Measurements from ENCODE around the gene ADGRV1.
"Not testable (repeated sequence)": the region's sequence is repeated elsewhere in the genome, so short reads cannot be mapped to it uniquely, and the experiment has no call there.

Gene ADGRV1

DNA sequence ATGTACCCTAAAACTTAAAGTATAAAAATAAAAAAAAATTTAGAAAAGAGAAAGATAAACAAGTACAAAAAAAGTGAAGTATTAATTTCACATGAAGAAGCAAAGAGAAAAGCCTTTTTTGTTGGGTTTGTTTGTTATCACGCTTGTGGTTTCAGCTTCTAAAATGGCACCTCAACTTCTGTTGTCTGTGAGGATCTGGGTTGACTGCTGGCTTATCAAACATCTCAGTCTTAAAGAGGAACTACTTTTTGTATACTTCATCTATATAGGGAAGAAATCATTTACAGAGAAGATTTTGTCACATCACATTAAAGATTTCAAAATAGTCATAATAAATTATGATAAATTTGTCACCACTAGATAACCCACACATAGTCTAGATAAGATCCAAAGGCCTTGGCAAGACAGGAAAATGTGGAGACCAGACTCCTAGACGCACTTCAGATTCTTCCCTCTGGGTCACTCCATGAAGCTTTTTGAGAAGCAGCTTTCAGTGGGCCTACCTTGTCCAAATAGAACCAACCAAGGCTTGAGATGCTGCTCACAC, 8.8 kb upstream of the ADGRV1 start:
- no peak for DNase-seq

DNA sequence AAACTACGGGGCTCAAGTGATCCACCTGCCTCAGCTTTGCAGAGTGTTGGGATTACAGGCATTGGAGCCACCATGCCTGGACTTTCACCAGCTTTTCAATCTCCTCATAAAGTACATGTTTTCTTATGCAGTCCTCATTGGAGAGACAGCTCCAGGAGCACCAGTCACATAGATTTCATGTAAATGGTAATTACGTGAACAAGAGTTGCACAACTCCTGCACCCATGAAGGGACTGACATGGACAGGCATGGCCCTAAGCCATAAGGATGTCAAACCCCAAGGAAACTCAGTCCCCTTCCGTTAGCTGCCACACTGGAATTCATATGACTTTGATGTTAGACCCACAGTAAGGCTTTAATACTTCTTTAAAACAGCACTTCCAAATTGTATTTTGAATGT, 7.6 kb upstream of the ADGRV1 start:
- DNase-seq, result no peak

DNA sequence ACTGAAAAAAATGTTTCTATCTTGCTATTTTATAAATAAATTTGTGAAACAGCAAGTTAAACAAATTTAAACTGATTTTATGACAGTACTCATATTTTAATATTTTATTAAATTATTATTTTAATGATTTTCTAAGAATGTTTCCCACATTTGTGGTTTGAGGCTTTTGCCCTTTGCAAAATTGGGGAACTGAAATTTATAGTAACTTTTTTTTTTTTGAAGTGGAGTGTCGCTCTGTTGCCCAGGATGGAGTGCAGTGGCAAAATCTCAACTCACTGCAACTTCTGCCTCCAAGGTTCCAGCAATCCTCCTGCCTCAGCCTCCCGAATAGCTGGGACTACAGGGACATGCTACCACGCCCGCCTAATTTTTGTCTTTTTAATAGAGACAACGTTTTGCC, 7.2 kb upstream of the ADGRV1 start:
- DNase-seq, result no peak

DNA sequence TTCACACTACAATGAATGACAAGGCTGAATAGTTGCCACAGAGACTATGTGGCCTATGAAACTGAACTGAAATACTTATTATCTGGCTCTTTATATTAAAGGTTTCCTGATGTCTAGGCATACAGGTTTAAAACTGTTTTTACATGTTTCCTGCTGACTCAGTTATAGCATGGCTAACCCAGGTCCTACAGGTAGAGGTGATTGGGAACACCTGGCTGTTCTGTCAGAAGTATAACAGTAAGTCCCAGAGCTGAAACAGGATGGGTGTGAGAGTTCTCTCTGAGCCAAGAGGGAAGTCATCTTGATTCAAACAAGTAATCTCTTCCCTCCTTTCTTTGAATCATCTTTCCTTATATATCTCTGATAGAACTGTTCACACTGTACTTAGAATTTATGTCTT, 4.9 kb upstream of the ADGRV1 start:
- no peak for DNase-seq

DNA sequence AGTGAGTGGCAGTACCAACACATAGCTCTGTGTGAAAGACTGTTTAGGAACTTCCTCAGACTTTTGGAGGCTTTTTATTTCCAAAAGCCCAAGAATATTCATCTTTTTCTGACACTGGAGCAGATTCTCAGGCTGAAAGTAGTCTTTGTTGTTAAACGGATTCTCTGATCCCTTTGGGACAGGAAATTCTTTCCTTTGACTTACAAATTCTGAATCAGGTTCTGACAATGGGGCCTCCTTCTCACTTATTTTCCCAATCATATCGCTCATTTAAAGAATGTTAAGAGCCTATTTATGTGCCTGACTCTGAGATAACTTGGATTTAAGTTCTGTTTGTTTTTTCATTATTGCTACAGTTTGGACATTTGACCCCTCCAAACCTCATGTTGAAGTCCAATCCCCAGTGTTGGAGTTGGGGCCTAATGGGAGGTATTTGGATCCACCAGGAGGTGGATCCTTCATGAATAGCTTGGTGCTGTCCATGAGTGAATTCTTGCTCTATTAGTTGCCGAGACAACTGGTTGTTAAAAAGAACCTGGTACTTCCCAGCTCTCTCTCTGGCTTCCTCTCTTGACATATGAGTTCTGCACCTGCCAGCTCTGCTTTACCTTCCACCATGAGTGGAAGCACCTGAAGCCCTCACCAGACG, 4.1 kb upstream of the ADGRV1 start:
- DNase-seq, result no peak

DNA sequence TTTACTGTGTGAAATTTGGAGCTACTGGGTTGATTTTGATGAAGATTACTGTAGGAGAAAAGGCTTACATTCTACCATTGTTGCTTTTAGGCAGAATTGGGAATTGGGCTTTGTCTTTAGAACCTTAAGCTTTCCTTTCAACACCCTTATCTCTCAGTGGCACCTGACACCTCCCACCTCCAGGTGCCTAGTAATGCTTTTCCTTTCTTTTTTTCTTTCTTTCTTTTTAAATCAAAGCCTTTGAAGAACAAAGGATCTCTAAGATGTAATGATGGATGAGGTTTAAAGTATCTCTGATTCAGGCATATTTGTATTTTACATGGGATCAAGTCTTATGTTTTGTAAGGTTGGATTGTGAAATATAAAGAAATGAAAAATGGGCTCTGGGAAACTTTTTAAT, 2.9 kb upstream of the ADGRV1 start:
- DNase-seq, result no peak

DNA sequence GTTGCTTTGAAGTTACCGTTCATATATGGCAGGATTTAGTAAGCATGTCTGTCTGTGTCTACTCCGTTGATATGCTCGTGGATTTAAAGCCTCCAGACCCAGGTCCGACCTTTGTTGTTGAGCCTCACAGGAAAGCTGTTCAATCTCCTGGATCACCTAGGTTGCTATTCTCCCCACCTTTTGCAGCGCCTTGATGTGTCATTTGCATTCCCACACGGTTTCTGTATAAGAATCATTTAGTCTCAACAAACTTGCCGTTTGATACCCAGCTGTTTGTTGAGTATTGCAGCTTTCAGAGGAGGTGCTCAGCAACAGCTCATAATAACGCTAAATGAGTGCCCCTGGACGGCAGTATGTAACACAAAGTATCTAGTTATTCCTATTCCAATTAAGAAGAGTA, 1.2 kb upstream of the ADGRV1 start:
- DNase-seq, result no peak

DNA sequence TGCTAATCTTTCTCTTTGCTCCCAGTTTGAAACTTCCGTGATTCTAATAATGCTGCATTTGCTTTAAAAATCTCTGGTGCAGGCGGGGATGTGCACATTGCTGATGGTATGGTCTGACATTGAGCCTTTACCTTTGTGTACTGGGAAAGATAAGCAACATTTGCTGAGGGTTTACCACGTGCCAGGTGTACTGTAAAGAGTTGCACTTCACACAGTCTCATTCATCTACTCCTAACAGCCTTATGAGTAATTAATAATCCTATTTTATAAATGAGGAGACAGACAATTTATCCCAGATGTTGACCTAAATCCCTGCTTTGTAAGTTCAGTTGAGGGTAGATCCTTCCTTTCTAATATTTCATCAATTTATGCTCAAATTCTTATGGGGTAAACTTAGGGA, 726 bp upstream of the ADGRV1 start:
- no peak for DNase-seq

DNA sequence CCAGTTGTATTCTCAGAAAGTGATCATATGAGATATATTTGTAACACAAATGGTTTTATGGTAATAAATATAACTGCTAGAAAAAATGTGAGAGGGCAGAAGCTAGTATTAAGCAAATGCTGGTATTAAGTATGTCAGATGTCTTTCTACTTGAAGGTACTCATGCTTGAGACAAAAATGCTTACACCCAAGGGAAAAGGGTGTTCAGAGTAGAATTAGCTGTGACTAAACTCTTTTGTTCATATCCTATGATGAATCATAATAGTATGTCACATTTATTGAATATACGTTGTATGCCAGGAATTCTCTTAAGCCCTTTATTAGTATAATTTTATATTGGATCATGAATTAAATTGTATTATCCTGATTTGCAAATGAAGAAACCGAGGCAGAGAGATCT, 2.2 kb downstream of the ADGRV1 start:
- DNase-seq, result no peak

DNA sequence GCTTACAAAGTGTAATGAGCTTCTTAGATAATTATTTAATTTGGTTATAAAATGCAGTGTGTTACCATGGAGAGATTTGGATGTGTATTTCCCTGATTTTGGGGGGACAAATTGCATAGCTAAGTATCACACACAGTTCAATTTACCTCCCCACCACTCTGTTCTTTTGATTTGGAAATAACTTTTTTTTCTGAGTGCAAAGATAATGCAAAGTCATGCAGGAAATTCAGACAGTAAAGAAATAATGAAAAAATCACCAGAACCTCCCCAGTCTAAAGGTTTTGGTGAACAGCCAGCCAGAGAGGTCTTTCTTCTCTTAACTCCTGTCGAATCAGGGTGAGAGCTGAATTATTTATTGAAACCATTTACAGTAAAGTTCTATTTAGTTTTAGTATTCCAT, 3.2 kb downstream of the ADGRV1 start:
- no peak for DNase-seq

DNA sequence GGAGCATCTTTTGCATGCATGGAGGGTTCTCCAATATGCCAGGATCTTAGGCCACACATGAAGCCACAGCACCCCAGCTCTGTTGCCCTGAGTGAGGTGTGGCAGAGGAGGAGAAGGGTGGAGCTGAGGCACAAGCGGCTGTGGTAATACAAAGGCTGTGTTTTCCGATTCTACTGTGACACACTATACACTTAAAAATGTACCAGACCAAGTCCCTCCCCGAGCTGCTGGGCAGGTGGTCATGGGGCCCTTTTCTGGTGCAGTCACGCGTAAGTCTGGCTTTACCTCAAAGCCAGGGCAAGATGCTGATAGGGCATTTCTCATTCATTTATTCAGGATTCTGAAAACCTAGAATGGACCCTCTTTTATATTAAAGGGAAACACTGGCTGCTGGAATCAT, 3.7 kb downstream of the ADGRV1 start:
- no peak for DNase-seq

DNA sequence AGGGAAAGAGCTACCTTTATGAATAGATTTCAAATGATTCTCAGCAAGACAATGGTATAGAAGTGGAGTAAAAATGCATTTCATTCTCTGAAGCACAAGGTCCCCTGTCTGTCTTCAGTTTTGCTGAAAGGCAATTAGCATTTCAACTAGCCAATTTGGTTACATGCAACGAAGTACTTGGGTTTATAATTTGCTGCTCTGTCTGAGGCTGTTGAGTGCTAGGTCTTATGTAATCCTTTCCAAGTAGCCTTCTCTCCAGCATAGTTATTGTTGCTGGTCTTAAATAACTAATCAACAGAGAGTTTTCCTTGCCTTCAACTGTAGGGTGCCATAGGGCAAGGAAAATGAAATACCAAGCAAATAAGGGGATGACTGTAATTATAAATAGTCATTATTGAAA, 4.5 kb downstream of the ADGRV1 start:
- no peak for DNase-seq

DNA sequence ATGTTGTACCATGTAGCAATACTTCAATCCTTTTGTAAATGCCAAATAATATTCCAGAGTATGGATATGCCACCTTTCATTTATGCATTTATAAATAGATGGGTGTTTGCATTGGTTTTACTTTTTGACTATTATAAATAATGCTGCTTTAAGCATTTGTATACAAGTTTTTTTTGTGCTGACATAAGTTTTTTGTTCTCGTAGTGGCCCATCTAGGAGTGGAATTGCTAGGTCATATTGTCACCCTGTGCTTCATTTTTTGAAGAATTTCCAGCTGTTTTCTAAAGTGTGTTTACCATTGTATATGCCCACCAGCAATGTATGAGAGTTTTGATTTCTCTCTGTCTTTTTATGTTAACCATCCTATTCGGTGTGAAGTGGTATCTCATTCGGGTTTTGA, 6.9 kb downstream of the ADGRV1 start:
- DNase-seq, result no peak

DNA sequence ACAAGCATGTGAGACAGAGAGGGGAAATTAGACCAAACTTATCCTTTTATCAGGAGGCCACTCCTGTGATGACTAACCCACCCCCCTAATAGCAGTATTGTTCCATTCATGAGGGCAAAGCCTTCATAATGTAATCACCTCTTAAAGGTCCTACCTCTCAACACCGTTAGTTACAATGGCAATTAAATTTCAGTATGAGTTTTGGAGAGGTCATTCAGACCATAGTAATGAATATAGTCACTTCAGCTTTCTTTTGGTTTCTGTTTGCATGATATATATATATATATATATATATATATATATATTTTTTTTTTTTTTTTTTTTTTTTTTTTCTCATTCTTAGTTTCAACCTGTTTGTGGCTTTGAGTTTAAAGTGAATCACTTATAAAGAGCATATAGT, 10.5 kb downstream of the ADGRV1 start:
- no peak for DNase-seq

DNA sequence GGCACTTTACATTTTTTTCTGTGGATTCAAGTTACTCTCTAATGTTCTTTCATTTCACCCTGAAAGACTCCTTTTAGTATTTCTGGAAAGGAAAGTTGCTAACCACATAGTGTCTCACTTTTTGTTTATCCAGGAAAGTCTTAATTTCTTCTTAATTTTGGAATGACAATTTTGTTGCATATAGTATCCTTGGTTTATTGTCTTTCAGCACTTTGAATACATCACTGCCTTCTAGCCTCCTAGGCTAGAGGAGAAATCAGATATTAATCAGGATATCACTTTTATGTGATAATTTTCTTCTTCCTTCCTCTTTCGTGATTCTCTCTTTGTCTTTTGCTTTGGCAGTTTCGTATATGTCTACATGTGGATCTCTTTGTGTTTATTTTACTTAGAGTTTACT, 11.4 kb downstream of the ADGRV1 start:
- DNase-seq, result no peak

DNA sequence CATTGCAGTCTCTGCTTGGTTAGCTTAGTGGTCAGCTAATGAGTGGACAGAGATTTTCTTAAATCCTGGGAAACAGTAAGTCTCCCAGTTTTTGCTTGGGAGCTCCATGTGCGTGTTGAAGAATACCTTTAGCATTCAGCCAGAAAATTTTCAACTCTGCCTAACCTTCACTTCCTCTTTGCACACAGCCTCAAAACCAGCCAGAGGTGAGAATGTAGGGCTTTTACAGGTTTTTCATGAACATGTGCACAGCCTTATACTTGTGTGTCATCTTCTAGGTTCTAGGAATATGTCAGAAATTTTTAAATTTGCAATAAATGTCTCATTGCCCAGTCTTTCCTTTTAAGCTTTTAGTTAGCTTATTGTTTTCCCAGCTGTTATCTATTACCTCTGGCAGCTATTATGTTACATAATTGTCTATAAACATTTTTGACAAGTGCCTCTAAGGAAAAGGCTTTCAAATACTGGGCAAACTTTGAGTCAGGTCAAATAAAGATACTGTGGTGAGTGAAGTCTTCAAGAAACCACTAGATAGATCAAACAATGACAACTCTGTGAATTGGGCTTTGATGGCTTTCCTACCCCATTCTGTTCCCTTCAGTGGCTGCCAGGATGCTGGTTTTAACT, 12.7 kb downstream of the ADGRV1 start:
- no peak for DNase-seq

DNA sequence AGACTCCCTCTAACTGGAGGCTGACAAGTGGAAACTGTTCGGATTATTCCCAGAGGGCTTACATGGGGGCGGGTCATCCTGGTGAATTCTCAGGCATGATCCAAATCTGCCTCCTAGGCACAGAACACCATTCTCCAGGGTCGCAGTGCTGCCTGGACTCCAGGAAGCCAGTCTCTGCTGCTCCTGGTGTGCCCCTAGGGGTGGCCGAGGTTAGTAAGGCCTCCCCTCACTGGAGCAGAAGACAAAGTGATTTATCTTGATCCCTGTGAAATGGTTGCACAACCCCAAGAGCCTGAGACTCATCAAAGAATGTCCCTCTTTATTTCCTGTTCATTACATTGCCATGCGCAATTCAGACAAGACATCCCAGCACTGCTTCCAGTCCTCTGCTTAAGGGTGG, 17.1 kb downstream of the ADGRV1 start:
- DNase-seq, result no peak

DNA sequence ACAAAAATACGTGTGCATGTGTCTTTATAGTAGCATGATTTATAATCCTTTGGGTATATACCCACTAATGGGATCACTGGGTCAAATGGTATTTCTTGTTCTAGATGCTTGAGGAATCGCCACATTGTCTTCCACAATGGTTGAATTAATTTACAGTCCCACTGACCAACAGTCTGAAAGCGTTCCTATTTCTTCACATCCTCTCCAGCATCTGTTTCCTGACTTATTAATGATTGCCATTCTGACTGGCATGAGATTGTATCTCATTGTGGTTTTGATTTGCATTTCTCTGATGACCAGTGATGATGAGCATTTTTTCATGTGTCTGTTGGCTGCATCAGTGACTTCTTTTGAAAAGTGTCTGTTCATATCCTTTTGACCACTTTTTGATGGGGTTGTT, 18.0 kb downstream of the ADGRV1 start:
- not testable (repeated sequence) for DNase-seq

DNA sequence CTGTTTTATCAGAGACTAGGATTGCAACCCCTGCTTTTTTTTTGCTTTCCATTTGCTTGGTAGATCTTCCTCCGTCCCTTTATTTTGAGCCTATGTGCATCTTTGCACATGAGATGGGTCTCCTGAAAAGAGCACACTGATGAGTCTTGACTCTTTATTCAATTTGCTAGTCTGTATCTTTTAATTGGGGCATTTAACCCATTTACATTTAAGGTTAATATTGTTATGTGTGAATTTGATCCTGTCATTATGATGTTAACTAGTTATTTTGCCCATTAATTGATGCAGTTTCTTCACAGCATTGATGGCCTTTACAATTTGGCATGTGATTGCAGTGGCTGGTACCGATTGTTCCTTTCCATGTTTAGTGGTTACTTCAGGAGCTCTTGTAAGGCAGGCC, 21.3 kb downstream of the ADGRV1 start:
- not testable (repeated sequence) for DNase-seq

DNA sequence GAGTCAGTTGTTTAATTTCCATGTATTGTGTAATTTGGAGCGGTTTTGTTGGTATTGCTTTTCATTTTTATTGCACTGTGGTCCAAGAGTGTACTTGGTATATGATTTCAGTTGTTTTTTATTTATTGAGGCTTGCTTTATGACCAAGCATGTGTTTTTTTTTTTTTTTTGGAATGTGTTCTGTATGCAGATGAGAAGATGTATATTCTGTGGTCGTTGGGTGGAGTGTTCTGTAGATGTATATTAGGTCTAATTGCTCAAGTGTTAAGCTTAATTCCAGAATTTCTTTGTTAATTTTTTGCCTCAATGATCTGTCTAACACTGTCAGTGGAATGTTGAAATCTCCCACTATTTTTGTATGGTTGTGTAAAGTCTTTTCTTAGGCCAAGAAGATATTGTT, 23.4 kb downstream of the ADGRV1 start:
- no peak for DNase-seq

DNA sequence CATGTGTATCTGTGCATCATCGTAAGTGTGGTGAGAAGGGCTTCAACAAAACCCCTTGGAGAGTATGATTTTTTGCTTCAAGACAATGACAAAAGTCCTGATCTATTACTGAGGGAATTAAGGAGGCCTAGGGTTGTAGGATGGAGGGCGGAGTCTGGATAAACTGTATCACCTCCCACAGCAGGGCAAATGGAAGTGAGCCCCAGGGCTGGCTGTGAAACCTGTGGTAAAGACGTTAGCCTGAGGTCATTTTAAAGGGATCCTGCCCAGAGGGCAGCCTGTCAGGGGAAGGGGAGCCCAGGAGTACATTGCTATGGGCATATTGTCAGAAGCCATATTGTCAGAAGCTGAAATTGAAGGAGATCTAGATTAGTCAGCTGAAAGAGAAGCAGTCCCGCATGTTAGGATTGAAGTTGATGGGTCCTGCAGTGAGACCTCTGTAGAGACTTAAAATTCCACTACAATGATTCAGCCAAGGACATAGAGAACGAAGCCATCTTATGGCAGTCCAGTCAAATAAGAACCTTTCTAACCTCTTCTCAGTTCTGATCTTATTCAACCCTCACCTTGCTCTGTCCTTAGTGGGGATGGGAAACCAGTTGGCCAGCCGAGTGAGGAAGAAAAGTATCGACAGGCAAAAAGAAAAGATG, 26.9 kb downstream of the ADGRV1 start:
- DNase-seq, result no peak

DNA sequence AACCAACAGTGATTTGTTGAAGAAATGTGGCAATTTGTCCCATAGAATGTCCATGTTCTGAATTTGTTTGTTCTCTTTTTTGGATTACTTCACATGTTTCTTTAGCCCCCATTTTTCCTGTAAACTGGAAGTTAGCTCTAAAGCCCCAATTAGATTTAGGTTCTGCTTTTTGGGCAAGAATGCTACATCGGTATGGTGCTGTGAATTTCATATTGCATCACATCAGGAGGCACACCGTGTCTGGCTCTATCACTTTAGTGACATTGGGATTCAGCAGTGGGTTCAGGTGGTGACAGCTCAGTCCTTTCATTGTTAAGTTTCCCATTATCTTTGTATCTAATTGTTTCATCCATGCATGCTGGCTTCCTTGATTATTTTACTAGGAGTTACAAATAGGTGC, 27.9 kb downstream of the ADGRV1 start:
- DNase-seq, result no peak

DNA sequence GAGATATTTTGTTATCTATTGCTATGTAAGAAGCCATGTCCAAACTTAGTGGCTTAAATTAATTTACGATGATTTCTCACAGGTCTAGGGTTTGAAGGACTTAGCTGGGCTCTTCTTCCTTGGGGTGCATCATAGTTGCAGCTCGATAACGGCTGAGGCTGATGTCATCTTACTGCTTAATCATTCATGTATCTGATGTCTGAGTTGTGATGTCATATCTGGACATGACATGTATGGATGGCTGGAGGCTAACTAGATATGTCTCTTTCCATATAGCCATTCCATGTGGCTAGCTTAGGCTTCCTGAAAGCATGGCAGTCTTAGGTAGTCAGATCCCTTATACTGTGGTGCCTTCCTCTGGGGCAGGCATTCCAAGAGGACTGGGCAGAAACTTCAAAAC, 31.6 kb downstream of the ADGRV1 start:
- DNase-seq, result no peak

DNA sequence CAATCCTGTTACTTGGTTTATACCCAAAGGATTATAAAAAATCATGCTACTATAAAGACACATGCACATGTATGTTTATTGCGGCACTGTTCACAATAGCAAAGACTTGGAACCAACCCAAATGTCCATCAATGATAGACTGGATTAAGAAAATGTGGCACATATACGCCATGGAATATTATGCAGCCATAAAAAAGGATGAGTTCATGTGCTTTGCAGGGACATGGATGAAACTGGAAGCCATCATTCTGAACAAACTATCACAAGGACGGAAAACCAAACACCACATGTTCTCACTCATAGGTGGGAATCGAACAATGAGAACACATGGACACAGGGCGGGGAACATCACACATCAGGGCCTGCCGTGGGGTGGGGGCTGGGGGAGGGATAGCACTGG, 34.5 kb downstream of the ADGRV1 start:
- not testable (repeated sequence) for DNase-seq

DNA sequence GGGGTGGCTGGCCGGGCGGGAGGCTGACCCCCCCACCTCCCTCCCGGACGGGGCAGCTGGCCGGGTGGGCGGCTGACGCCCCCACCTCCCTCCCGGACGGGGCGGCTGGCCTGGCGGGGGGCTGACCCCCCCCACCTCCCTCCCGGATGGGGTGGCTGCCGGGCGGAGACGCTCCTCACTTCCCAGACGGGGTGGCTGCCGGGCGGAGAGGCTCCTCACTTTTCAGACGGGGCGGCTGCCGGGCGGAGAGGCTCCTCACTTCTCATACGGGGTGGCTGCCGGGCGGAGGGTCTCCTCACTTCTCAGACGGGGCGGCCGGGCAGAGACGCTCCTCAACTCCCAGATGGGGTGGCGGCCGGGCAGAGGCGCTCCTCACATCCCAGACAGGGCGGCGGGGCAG, 37.2 kb downstream of the ADGRV1 start:
- DNase-seq, result not testable (repeated sequence)

All from CD4-positive, alpha-beta T cell treated with Interleukin-15 for 1 hour (primary cell).